A549 treated with GW870086 at 1 μM for 4 hours (cell line): ENCODE measurements around the gene UGT1A8. TPM values are rescaled to one million over a fixed set of nuclear protein-coding genes. Genes with fewer than 3 reads are reported as not detected.

ENCODE experiments used
- total RNA-seq: library from RNA; stranded (reverse); fragments of 200-300 nt; extraction: Qiagen RNA extraction; gene quantifications from 5 replicates; pipeline ENCODE4 v1.2.3, GENCODE V29; 2022; ENCODE audit warnings: low read depth

Gene UGT1A8
- 0.07 to 0.28 TPM in 2 of 5 replicates, not detected in the others for total RNA-seq

GRCh38 chr2:233617476-233617875 is at the start of gene UGT1A8:
Gene UGT1A8, plus strand, starts transcription at chr2:233617633. Its CDS starts 75 bp downstream, at chr2:233617708.

DNA sequence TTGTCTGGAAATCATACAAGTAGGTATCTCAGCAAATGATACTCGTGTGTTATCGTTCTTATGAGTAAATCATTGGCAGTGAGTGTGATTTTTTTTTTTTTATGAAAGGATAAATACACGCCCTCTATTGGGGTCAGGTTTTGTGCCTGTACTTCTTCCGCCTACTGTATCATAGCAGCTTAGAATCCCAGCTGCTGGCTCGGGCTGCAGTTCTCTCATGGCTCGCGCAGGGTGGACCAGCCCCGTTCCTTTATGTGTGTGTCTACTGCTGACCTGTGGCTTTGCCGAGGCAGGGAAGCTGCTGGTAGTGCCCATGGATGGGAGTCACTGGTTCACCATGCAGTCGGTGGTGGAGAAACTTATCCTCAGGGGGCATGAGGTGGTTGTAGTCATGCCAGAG is 18.9 kb downstream of the UGT1A8 start, which contains the start of gene UGT1A10:
Gene UGT1A10, plus strand, starts transcription at position 143 of the 400 bp plus-strand sequence. Its CDS starts 75 bp downstream, at position 218.

GRCh38 chr2:233671290-233672161 is 54.1 kb downstream of the UGT1A8 start, which contains the start of gene UGT1A9:
Gene UGT1A9, plus strand, starts transcription at chr2:233671898. Its CDS starts 37 bp downstream, at chr2:233671935.

DNA sequence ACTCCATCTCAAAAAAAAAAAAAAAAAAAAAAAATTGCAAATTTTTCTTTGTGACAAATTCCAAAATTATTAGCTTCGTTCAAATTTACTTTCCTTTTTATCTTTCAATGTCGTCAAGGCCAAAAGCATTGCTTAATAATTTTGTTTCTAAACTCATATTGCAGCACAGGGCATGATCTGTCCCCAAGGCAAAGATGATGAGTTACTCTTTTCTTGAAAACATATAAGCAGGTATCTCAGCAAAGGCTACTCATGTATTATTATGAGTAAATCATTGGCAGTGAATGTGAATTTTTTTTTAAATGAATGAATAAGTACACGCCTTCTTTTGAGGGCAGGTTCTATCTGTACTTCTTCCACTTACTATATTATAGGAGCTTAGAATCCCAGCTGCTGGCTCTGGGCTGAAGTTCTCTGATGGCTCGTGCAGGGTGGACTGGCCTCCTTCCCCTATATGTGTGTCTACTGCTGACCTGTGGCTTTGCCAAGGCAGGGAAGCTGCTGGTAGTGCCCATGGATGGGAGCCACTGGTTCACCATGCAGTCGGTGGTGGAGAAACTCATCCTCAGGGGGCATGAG is 64.2 kb downstream of the UGT1A8 start, which contains the start of gene UGT1A7:
Gene UGT1A7, plus strand, starts transcription at position 381 of the 579 bp plus-strand sequence. Its CDS starts 37 bp downstream, at position 418.

GRCh38 chr2:233692648-233693047 is 75.2 kb downstream of the UGT1A8 start, which contains the start of gene UGT1A6:
Gene UGT1A6, plus strand, starts transcription at chr2:233692890. Its CDS starts 115 bp downstream, at chr2:233693005.

DNA sequence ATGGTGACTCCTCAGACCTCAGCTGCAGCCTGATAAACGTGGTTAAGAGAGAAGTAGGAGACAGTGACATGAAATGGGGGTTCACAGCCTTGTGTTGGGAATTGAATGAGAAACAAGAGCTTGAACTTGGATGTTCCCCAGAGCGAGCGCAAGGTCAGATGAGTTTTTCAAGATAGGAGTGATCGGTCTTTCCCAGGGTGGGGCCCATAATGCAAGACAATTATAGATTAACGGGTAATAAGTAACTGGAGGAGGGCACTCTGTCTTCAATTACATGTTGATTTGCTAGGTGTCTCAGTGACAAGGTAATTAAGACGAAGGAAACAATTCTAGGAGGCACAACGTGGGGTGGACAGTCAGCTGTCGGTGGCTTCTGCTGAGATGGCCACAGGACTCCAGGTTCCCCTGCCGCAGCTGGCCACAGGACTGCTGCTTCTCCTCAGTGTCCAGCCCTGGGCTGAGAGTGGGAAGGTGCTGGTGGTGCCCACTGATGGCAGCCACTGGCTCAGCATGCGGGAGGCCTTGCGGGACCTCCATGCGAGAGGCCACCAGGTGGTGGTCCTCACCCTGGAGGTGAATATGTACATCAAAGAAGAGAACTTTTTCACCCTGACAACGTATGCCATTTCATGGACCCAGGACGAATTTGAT is 95.3 kb downstream of the UGT1A8 start, which contains the start of gene UGT1A5:
Gene UGT1A5, plus strand, starts transcription at position 297 of the 651 bp plus-strand sequence. Its CDS starts 85 bp downstream, at position 382.

DNA sequence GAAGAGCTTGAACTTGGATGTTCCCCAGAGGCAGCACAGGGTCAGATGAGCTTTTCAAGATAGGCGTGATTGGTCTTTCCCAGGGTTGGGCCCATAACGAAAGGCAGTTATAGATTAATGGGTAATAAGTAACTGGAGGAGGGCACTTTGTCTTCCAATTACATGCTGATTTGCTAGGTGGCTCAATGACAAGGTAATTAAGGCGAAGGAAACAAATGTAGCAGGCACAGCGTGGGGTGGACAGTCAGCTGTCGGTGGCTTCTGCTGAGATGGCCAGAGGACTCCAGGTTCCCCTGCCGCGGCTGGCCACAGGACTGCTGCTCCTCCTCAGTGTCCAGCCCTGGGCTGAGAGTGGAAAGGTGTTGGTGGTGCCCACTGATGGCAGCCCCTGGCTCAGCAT is 101.1 kb downstream of the UGT1A8 start, which contains the start of gene UGT1A4:
Gene UGT1A4, plus strand, starts transcription at position 185 of the 400 bp plus-strand sequence. Its CDS starts 85 bp downstream, at position 270.

DNA sequence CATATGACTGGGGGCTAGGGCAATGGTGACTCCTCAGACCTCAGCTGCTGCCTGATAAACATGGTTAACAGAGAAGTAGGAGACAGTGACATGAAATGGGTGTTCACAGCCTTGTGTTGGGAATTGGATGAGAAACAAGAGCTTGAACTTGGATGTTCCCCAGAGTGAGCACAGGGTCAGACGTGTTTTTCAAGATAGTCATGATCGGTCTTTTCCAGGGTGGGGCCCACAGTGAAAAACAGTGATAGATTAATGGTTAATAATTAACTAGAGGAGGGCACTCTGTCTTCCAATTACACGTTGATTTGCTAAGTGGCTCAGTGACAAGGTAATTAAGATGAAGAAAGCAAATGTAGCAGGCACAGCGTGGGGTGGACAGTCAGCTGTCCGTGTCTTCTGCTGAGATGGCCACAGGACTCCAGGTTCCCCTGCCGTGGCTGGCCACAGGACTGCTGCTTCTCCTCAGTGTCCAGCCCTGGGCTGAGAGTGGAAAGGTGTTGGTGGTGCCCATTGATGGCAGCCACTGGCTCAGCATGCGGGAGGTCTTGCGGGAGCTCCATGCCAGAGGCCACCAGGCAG is 111.4 kb downstream of the UGT1A8 start, which contains the start of gene UGT1A3:
Gene UGT1A3, plus strand, starts transcription at position 320 of the 579 bp plus-strand sequence. Its CDS starts 85 bp downstream, at position 405.

DNA sequence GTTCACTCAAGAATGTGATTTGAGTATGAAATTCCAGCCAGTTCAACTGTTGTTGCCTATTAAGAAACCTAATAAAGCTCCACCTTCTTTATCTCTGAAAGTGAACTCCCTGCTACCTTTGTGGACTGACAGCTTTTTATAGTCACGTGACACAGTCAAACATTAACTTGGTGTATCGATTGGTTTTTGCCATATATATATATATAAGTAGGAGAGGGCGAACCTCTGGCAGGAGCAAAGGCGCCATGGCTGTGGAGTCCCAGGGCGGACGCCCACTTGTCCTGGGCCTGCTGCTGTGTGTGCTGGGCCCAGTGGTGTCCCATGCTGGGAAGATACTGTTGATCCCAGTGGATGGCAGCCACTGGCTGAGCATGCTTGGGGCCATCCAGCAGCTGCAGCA is 142.6 kb downstream of the UGT1A8 start, which contains the start of gene UGT1A1:
Gene UGT1A1, plus strand, starts transcription at position 228 of the 400 bp plus-strand sequence. Its CDS starts 18 bp downstream, at position 246.

GRCh38 chr2:233778030-233778429 is 160.6 kb downstream of the UGT1A8 start, which contains the start of gene MROH2A:
Gene MROH2A, plus strand, starts transcription at chr2:233778330. Its CDS starts 1,029 bp downstream, at chr2:233779359.

Other genes starting within 250 kb of the UGT1A8 start
- gene USP40, start 50.9 kb upstream of the UGT1A8 start, total RNA-seq = 20.6 to 25.3 TPM (median 23.8 TPM) in 5 replicates
- 0.07 to 0.49 TPM (median 0.11 TPM) in 4 of 5 replicates, not detected in the other for gene UGT1A10, start 18.8 kb downstream of the UGT1A8 start, total RNA-seq
- gene UGT1A9, start 54.3 kb downstream of the UGT1A8 start, total RNA-seq = 4.1 to 6.1 TPM (median 4.5 TPM) in 5 replicates
- gene UGT1A7, start 64.3 kb downstream of the UGT1A8 start, total RNA-seq = 2.3 to 5.1 TPM (median 3.8 TPM) in 5 replicates
- gene UGT1A6, start 75.3 kb downstream of the UGT1A8 start, total RNA-seq = 0.31 to 1.8 TPM (median 1.5 TPM) in 5 replicates
- 0.09 to 0.13 TPM in 2 of 5 replicates, not detected in the others for gene UGT1A5, start 95.3 kb downstream of the UGT1A8 start, total RNA-seq
- gene UGT1A4, start 101.1 kb downstream of the UGT1A8 start, total RNA-seq = not detected in 5 replicates
- 0.07 TPM in 1 of 5 replicates, not detected in the others for gene UGT1A3, start 111.4 kb downstream of the UGT1A8 start, total RNA-seq
- 0.71 to 1.1 TPM (median 0.87 TPM) in 5 replicates for gene UGT1A1, start 142.6 kb downstream of the UGT1A8 start, total RNA-seq
- 0.09 to 0.21 TPM (median 0.12 TPM) in 3 of 5 replicates, not detected in the others for gene MROH2A, start 160.7 kb downstream of the UGT1A8 start, total RNA-seq
- 58.2 to 64.5 TPM (median 61.4 TPM) in 5 replicates for gene HJURP, start 236.9 kb downstream of the UGT1A8 start, total RNA-seq